H4 (cell line): ENCODE results near the gene PLOD1. TPM values are rescaled to one million over a fixed set of nuclear protein-coding genes. Genes with fewer than 3 reads are reported as not detected.
"Not testable (repeated sequence)": the region's sequence is repeated elsewhere in the genome, so short reads cannot be mapped to it uniquely, and the experiment has no call there.

Experiments used
- DNase-seq: peaks from one replicate; pipeline ENCODE4 v3.0.0-alpha.2; 2015; ENCODE audit warnings: low spot score
- total RNA-seq: library from RNA; depleted of rRNA; stranded (reverse); fragments of >200 nt; shearing (Covaris generic); gene quantifications from 2 replicates; pipeline ENCODE4 v1.2.3, GENCODE V29; 2014; rRNA removed

Gene PLOD1
- 105 and 112 TPM in 2 replicates for total RNA-seq

- DNase-seq: peak; percentile 76
These were observed at the start of gene PLOD1 for GRCh38 chr1:11934302-11935056. Gene PLOD1 (plus strand): TSS chr1:11934717. CDS start chr1:11934780, 63 bp downstream.

- no peak for DNase-seq
These were observed 48.6 kb upstream of the PLOD1 start for GRCh38 chr1:11885916-11886315.

DNA sequence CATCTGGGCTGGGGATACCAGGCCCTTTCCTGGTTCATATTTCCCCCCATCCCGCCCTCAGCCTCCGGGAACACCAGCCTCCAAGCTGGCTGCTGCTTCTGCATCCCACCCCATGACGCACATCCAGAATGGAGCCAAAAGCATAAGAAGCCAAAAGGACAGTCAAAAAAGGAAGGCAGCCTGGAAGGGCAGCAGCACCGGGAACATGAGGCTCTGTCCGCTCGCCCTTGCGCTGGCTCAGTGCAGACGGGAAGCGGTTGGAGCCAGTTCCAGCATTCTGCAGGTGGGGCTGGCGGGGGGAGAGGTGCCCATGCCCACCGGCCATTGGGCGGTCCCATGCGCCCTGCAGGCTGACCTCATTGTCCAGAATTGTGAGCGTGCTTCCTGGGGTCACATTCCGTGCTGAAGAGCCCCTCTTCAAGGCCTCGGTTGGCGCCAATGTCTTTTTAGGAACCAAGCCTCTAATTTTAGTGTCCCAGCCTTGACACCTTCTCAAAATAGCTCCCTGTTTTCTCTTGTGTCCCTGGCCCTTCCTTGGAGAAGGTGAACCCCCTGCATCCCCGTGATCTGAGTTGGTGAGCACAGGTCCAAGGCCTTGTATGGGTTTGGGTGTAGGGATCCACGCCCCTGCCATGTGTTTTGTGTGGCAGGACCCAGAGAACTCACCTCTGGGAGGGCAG lies 47.4 kb upstream of the PLOD1 start:
- DNase-seq: no peak

- DNase-seq: no peak
These were observed 46.9 kb upstream of the PLOD1 start for GRCh38 chr1:11887666-11888007.

GRCh38 chr1:11888206-11888876 lies 46.2 kb upstream of the PLOD1 start:
- no peak for DNase-seq

- no peak for DNase-seq
These were observed 45.7 kb upstream of the PLOD1 start for GRCh38 chr1:11888877-11889208.

DNA sequence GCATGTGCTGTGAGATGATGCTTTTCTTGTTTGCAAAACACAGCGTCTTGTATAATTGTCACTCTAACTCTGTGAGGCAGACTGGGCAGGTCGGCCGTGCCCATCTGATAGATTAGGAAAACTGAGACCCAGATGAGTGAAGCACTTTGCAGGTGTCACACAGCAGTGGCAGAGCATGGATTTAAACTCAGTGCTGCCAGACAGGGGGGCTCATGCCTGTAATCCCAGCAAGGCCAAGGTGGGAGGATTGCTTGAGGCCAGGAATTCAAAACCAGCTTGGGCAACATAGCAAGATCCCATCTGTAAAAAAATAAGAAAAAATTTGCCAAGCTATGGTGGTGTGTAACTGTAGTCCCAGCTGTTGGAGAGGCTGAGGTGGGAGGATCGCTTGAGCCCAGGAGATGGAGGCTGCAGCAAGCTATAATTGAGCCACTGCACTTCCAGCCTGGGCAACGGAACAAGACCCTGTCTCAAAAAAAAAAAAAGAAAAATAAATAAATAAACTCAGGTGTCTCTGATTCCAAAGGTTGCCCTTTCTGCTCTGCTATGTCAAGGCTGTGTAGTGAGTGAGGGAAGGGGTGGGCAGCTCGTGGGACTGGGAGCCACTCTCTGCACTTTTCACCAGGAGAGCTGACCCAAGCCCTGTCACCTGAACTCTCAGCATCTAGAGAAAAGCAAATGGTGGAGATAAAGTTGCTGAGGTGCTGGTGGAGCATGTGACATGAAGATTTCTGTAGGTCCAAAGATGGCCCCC lies 42.9 kb upstream of the PLOD1 start:
- no peak for DNase-seq

- peak; percentile 46 for DNase-seq
These were observed 40.6 kb upstream of the PLOD1 start for GRCh38 chr1:11893907-11894251.

DNA sequence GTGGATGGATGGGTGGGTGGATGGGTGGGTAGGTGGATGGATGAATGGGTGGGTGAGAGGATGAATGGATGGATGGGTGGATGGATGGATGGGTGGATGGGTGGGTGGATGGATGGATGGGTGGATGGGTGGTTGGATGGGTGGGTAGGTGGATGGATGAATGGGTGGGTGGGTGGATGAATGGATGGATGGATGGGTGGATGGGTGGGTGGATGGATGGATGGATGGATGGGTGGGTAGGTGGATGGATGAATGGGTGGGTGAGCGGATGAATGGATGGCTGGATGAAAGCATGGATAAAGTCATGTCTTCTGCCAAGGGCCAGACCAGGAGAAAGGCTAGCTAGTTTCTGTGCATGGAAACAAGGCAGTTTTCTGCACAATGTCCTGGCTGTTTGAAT lies 40.0 kb upstream of the PLOD1 start:
- DNase-seq: not testable (repeated sequence)

GRCh38 chr1:11898086-11898785 lies 36.3 kb upstream of the PLOD1 start:
- no peak for DNase-seq

GRCh38 chr1:11898831-11899467 lies 35.6 kb upstream of the PLOD1 start:
- DNase-seq: no peak

DNA sequence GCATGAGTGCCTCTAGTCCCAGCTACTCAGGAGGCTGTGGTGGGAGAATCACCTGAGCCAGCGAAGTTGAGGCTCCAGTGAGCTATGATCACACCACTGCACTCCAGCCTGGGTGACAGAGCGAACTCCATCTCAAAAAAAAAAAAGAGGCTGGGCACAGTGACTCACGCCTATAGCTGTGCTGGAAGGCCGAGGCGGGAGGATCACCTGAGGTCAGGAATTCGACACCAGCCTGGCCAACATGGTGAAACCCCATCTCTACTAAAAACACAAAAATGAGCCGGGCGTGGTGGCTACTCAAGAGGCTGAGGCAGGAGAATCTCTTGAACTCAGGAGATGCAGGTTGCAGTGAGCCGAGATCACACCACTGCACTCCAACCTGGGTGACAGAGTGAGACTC lies 33.1 kb upstream of the PLOD1 start:
- peak; percentile 35 for DNase-seq

DNA sequence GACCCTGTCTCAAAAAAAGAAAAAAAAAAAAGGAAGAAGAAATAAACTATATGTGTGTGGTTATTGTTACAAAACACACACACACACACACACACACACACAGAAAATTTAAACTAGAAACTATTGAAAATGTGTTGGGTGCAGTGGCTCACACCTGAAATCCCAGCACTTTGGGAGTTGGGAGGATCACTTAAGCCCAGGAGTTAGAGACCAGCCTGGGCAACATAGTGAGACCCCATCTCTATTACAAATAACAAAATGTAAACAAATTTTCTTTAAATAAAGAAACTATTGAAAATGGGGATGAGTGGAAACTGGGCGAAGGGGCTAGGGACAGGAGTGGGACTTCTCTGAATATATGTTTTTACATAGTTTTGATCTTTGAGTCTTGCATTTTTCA lies 31.3 kb upstream of the PLOD1 start:
- DNase-seq: no peak

GRCh38 chr1:11904156-11904555 lies 30.4 kb upstream of the PLOD1 start:
- not testable (repeated sequence) for DNase-seq

DNA sequence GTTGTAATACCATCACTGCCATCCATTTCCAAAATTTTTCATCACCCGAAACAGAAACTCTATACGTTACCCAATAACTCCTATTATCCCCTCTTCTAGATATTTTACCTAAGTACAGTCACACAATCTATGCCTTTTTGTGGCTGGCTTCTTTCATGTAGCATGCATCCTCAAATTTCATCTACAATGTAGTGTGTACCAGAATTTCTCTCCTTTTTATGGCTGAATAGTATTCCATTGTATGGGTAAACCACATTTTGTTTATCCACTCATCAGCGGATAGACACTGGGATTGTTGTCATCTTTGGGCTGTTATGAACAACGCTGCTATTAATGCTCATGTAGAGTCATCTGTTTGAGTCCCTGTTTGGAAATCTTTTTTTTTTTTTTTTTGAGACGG lies 29.5 kb upstream of the PLOD1 start:
- no peak for DNase-seq

- no peak for DNase-seq
These were observed 27.6 kb upstream of the PLOD1 start for GRCh38 chr1:11906870-11907269.

GRCh38 chr1:11907275-11908094 lies 27.0 kb upstream of the PLOD1 start:
- DNase-seq: peak; percentile 97

DNA sequence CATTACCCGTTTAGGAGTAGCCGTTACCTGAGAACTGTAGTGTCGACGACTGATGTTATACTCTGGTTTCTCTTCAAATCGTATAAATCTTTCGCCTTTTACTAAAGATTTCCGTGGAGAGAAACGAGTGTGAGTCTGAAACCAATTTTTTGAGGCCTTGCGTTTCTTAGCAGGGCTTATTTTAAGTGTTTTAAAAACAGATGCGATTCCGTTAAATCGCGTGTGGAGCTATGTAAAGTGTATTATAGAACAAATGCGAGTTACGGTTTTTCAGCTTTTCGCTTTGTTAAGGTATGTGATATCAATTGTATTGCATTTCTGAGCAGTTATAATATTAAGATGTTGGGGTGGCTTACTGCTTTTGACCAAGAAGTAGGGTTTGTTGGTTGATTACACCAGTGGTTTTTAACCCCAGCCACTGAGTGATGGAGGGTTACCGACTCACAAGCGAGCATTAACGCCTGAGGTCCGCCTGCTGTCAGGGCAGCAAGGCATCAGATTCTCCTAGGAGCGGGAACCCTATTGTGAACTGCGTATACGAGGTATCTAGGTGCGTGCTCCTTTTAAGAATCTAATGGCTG lies 26.3 kb upstream of the PLOD1 start:
- peak; percentile 98 for DNase-seq

DNA sequence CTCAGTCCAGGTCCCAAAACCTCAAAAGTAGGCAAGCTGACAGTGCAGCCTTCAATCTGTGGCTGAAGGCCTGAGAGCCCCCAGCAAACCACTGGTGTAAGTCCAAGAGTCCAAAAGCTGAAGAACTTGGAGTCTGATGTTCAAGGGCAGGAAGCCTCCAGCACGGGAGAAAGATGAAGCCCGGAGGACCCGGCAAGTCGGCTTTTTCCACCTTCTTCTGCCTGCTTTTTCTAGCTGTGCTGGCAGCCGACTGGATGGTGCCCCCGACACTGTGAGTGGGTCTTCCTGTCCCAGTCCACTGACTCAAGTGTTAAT lies 23.6 kb upstream of the PLOD1 start:
- DNase-seq: not testable (repeated sequence)

DNA sequence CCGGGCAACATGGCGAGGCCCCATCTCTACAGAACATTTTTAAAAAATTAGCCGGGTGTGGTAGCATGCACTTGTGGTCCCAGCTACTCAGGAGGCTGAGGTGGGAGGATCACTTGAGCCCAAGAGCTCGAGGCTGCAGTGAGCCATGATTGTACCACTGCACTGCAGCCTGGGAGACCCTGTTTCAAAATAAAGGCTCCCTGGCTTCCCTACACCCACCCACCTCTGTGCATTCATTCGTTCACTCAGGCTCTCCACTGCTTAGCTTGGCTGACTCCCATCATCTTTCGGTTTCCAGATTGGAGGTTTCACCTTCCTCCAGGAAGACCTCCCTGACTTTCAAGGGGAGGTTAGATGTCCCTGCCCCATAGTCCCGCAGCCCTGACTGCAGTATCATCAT lies 22.5 kb upstream of the PLOD1 start:
- DNase-seq: no peak
